ENCODE data around the gene POU6F2.

POU6F2 gene

GRCh38 chr7:39515534-39516228 is 538.0 kb downstream of the POU6F2 start:
- H3K27ac ChIP-seq (ENCODE audit: low read length) = no peak overlapping the region
- H3K4me3 ChIP-seq (ENCODE audit: low read length) = no peak overlapping the region
- no peak overlapping the region for H3K4me2 ChIP-seq (ENCODE audit: low read depth, low read length)
- H3K9me2 ChIP-seq (replicated peaks; ENCODE audit: insufficient read depth, low read length) = no peaks in the 10 kb centered on the region
- no peaks in the 10 kb centered on the region for H3K36me3 ChIP-seq (replicated peaks; ENCODE audit: insufficient read depth, low read length)
- no peak for DNase-seq
- H4K20me1 ChIP-seq (ENCODE audit: insufficient read depth, low read length) = no peaks in the 10 kb centered on the region
- H2AFZ ChIP-seq (ENCODE audit: low read length) = no peak overlapping the region
- no peak overlapping the region for H3K9ac ChIP-seq (ENCODE audit: low read length)
- H3K79me2 ChIP-seq (ENCODE audit: low read length) = no peaks in the 10 kb centered on the region
- H3K9me3 ChIP-seq (replicated peaks; ENCODE audit: insufficient read depth, low read length) = no peaks in the 10 kb centered on the region
- H3K27me3 ChIP-seq (replicated peaks; ENCODE audit: insufficient read depth, low read length) = no peaks in the 10 kb centered on the region
- no peaks in the 10 kb centered on the region for H3K4me1 ChIP-seq (ENCODE audit: low read length)
- no peaks in the 10 kb centered on the region for H3F3A ChIP-seq (ENCODE audit: insufficient read depth, low read length)
- no peak for TF ChIP-seq EZH2phosphoT487 (IDR thresholded peaks at IDR 0.05; ENCODE audit: low read length)
- TF ChIP-seq EZH2 (optimal IDR thresholded peaks at IDR 0.05; ENCODE audit: low read depth, low read length) = no peak
- no peak for TF ChIP-seq CTCF (IDR thresholded peaks at IDR 0.05; ENCODE audit: low read length)

GRCh38 chr7:39516498-39516897 is 538.8 kb downstream of the POU6F2 start:
- H3K4me1 ChIP-seq (ENCODE audit: low read length) = no peaks in the 10 kb centered on the region
- H3K36me3 ChIP-seq (replicated peaks; ENCODE audit: insufficient read depth, low read length) = no peaks in the 10 kb centered on the region
- H3K9ac ChIP-seq (ENCODE audit: low read length) = no peak overlapping the region
- H4K20me1 ChIP-seq (ENCODE audit: insufficient read depth, low read length) = no peaks in the 10 kb centered on the region
- H3K9me3 ChIP-seq (replicated peaks; ENCODE audit: insufficient read depth, low read length) = no peaks in the 10 kb centered on the region
- no peak overlapping the region for H3K4me3 ChIP-seq (ENCODE audit: low read length)
- no peak for DNase-seq
- no peaks in the 10 kb centered on the region for H3K27me3 ChIP-seq (replicated peaks; ENCODE audit: insufficient read depth, low read length)
- H3K4me2 ChIP-seq (ENCODE audit: low read depth, low read length) = no peak overlapping the region
- H2AFZ ChIP-seq (ENCODE audit: low read length) = no peak overlapping the region
- no peaks in the 10 kb centered on the region for H3F3A ChIP-seq (ENCODE audit: insufficient read depth, low read length)
- H3K9me2 ChIP-seq (replicated peaks; ENCODE audit: insufficient read depth, low read length) = no peaks in the 10 kb centered on the region
- no peaks in the 10 kb centered on the region for H3K79me2 ChIP-seq (ENCODE audit: low read length)
- H3K27ac ChIP-seq (ENCODE audit: low read length) = no peak overlapping the region
- no peak for TF ChIP-seq EZH2 (optimal IDR thresholded peaks at IDR 0.05; ENCODE audit: low read depth, low read length)
- no peak for TF ChIP-seq EZH2phosphoT487 (IDR thresholded peaks at IDR 0.05; ENCODE audit: low read length)
- TF ChIP-seq CTCF (IDR thresholded peaks at IDR 0.05; ENCODE audit: low read length) = no peak

GRCh38 chr7:39517240-39517639 is 539.5 kb downstream of the POU6F2 start:
- TF ChIP-seq EZH2 (optimal IDR thresholded peaks at IDR 0.05; ENCODE audit: low read depth, low read length) (no peak), EZH2phosphoT487 (IDR thresholded peaks at IDR 0.05; ENCODE audit: low read length) (no peak)

More at GRCh38 chr7:39517240-39517639, 539.5 kb downstream of the POU6F2 start:
- H3K9me2 ChIP-seq (replicated peaks; ENCODE audit: insufficient read depth, low read length) = no peaks in the 10 kb centered on the region
- no peaks in the 10 kb centered on the region for H3K79me2 ChIP-seq (ENCODE audit: low read length)
- no peak overlapping the region for H3K27ac ChIP-seq (ENCODE audit: low read length)
- H3K27me3 ChIP-seq (replicated peaks; ENCODE audit: insufficient read depth, low read length) = no peaks in the 10 kb centered on the region
- no peaks in the 10 kb centered on the region for H3K9me3 ChIP-seq (replicated peaks; ENCODE audit: insufficient read depth, low read length)
- H3F3A ChIP-seq (ENCODE audit: insufficient read depth, low read length) = no peaks in the 10 kb centered on the region
- H3K4me2 ChIP-seq (ENCODE audit: low read depth, low read length) = no peak overlapping the region
- H4K20me1 ChIP-seq (ENCODE audit: insufficient read depth, low read length) = no peaks in the 10 kb centered on the region
- no peaks in the 10 kb centered on the region for H3K4me1 ChIP-seq (ENCODE audit: low read length)
- no peak overlapping the region for H3K4me3 ChIP-seq (ENCODE audit: low read length)
- DNase-seq = no peak
- no peaks in the 10 kb centered on the region for H3K36me3 ChIP-seq (replicated peaks; ENCODE audit: insufficient read depth, low read length)
- no peak overlapping the region for H3K9ac ChIP-seq (ENCODE audit: low read length)
- no peak overlapping the region for H2AFZ ChIP-seq (ENCODE audit: low read length)
